Measurements from ENCODE around the gene F10.

Gene F10

GRCh38 chr13:113148940-113149503 lies 26.4 kb downstream of the F10 start:
- no peak overlapping the region for H3K27ac ChIP-seq
- no peak for TF ChIP-seq CTCF (conservative IDR thresholded peaks at IDR 0.05)

- no peak overlapping the region for H3K27ac ChIP-seq
- TF ChIP-seq CTCF (conservative IDR thresholded peaks at IDR 0.05) = no peak
Measured at GRCh38 chr13:113149711-113150549, 27.3 kb downstream of the F10 start.

- H3K27ac ChIP-seq = no peak overlapping the region
- TF ChIP-seq CTCF (conservative IDR thresholded peaks at IDR 0.05) = no peak
Measured at GRCh38 chr13:113150550-113151365, 28.2 kb downstream of the F10 start.

- no peak for TF ChIP-seq CTCF (conservative IDR thresholded peaks at IDR 0.05)
Measured at GRCh38 chr13:113151745-113152690, 29.4 kb downstream of the F10 start.

GRCh38 chr13:113152691-113152983 lies 30.0 kb downstream of the F10 start:
- peak overlapping the region; percentile 69 for H3K27ac ChIP-seq
- TF ChIP-seq CTCF (conservative IDR thresholded peaks at IDR 0.05) = no peak

More at GRCh38 chr13:113151745-113152690, 29.4 kb downstream of the F10 start:
- H3K27ac ChIP-seq = peak overlapping the region; percentile 69; the same call in 1 of the 2 replicates

GRCh38 chr13:113152984-113153809 lies 30.6 kb downstream of the F10 start:
- no peak for TF ChIP-seq CTCF (conservative IDR thresholded peaks at IDR 0.05)
- peak overlapping the region; percentile 69 for H3K27ac ChIP-seq

Measured in VCaP (cell line).